HG02938 (cell line): ENCODE results near the gene MMS19.

ENCODE experiments used
- ATAC-seq: cut with Tn5 transposase; IDR thresholded peaks from one replicate; pipeline ENCODE4 v1.9.1; 2021; ENCODE audit warnings: mild to moderate bottlenecking, moderate library complexity; ENCODE audit not compliant: unreplicated experiment

MMS19 gene

GRCh38 chr10:97465982-97466381 is 32.2 kb downstream of the MMS19 start:
- no peak for ATAC-seq

- ATAC-seq, result no peak
Observed at GRCh38 chr10:97464226-97464625, 34.0 kb downstream of the MMS19 start.

GRCh38 chr10:97463363-97464132 is 34.7 kb downstream of the MMS19 start:
- no peak for ATAC-seq

GRCh38 chr10:97462309-97462708 is 35.9 kb downstream of the MMS19 start:
- ATAC-seq, result no peak

GRCh38 chr10:97459933-97460332 is 38.3 kb downstream of the MMS19 start:
- no peak for ATAC-seq

- ATAC-seq, result no peak
Observed at GRCh38 chr10:97459111-97459510, 39.1 kb downstream of the MMS19 start.

GRCh38 chr10:97456686-97457065 is 41.5 kb downstream of the MMS19 start:
- no peak for ATAC-seq

- no peak for ATAC-seq
Observed at GRCh38 chr10:97456034-97456685, 42.1 kb downstream of the MMS19 start.

- ATAC-seq, result no peak
Observed at GRCh38 chr10:97454330-97455036, 43.7 kb downstream of the MMS19 start.

- no peak for ATAC-seq
Observed at GRCh38 chr10:97452352-97452751, 45.9 kb downstream of the MMS19 start.

GRCh38 chr10:97451605-97452004 is 46.6 kb downstream of the MMS19 start:
- ATAC-seq, result no peak

- ATAC-seq, result no peak
Observed at GRCh38 chr10:97450828-97451227, 47.4 kb downstream of the MMS19 start.

- ATAC-seq, result peak; percentile 95
Observed at GRCh38 chr10:97445722-97446639, 52.2 kb downstream of the MMS19 start, which contains the start of the genes EXOSC1 and ZDHHC16. EXOSC1 (minus strand) TSS chr10:97446006; CDS start chr10:97445985, 21 bp downstream. ZDHHC16 (plus strand) TSS chr10:97446175; CDS start chr10:97451676, 5,501 bp downstream.

GRCh38 chr10:97445357-97445721 is 52.9 kb downstream of the MMS19 start:
- ATAC-seq, result no peak

GRCh38 chr10:97444212-97444611 is 54.0 kb downstream of the MMS19 start:
- no peak for ATAC-seq

GRCh38 chr10:97442277-97442676 is 55.9 kb downstream of the MMS19 start:
- ATAC-seq, result no peak

GRCh38 chr10:97435211-97435610 is 63.0 kb downstream of the MMS19 start:
- no peak for ATAC-seq

- no peak for ATAC-seq
Observed at GRCh38 chr10:97434557-97434956, 63.7 kb downstream of the MMS19 start.

- ATAC-seq, result no peak
Observed at GRCh38 chr10:97434055-97434454, 64.2 kb downstream of the MMS19 start.

- ATAC-seq, result no peak
Observed at GRCh38 chr10:97428572-97428981, 69.6 kb downstream of the MMS19 start.
